HG02763 (cell line): Measurements from ENCODE around the gene MAP3K10.
"Not testable (repeated sequence)": the region's sequence is repeated elsewhere in the genome, so short reads cannot be mapped to it uniquely, and the experiment has no call there.

ENCODE experiments used
- ATAC-seq: cut with Tn5 transposase; IDR thresholded peaks from one replicate; pipeline ENCODE4 v1.9.1; 2021; ENCODE audit warnings: mild to moderate bottlenecking, moderate library complexity; ENCODE audit not compliant: unreplicated experiment

The MAP3K10 gene

GRCh38 chr19:40216777-40217026 lies 25.5 kb downstream of the MAP3K10 start:
- no peak for ATAC-seq

GRCh38 chr19:40217027-40217810 lies 26.0 kb downstream of the MAP3K10 start:
- ATAC-seq, result no peak

- no peak for ATAC-seq
These were observed 27.0 kb downstream of the MAP3K10 start, which contains the start of gene TTC9B for GRCh38 chr19:40217934-40218890. TSS of gene TTC9B (minus strand) at chr19:40218384. CDS start at chr19:40218381, 3 bp downstream.

GRCh38 chr19:40219029-40219428 lies 27.8 kb downstream of the MAP3K10 start:
- ATAC-seq, result not testable (repeated sequence)

GRCh38 chr19:40219721-40220276 lies 28.6 kb downstream of the MAP3K10 start:
- ATAC-seq, result no peak

- no peak for ATAC-seq
These were observed 29.4 kb downstream of the MAP3K10 start for GRCh38 chr19:40220674-40221073.

- peak; percentile 49 for ATAC-seq
These were observed 30.8 kb downstream of the MAP3K10 start for GRCh38 chr19:40221858-40222619.

- ATAC-seq, result no peak
These were observed 32.1 kb downstream of the MAP3K10 start for GRCh38 chr19:40223135-40223822.

GRCh38 chr19:40224342-40225150 lies 33.3 kb downstream of the MAP3K10 start:
- no peak for ATAC-seq

GRCh38 chr19:40225440-40226305 lies 34.4 kb downstream of the MAP3K10 start:
- ATAC-seq, result no peak

GRCh38 chr19:40228346-40228745 lies 37.1 kb downstream of the MAP3K10 start:
- no peak for ATAC-seq

- ATAC-seq, result no peak
These were observed 37.6 kb downstream of the MAP3K10 start for GRCh38 chr19:40228863-40229262.

- no peak for ATAC-seq
These were observed 38.3 kb downstream of the MAP3K10 start for GRCh38 chr19:40229484-40229883.

GRCh38 chr19:40229926-40230417 lies 38.7 kb downstream of the MAP3K10 start:
- ATAC-seq, result no peak

GRCh38 chr19:40231057-40231456 lies 39.8 kb downstream of the MAP3K10 start:
- ATAC-seq, result no peak

GRCh38 chr19:40231544-40232424 lies 40.6 kb downstream of the MAP3K10 start:
- ATAC-seq, result no peak

GRCh38 chr19:40232479-40232878 lies 41.3 kb downstream of the MAP3K10 start:
- ATAC-seq, result no peak
